Measurements from ENCODE around the gene WDR27.

Gene WDR27

GRCh38 chr6:169424821-169425240, 277.0 kb downstream of the WDR27 start:
- no peak for ATAC-seq (ENCODE audit: insufficient read depth, low read depth)
- no peak for DNase-seq
- H3K27ac ChIP-seq (ENCODE audit: low read length), result no peak overlapping the region
- H3K27me3 ChIP-seq (ENCODE audit: insufficient read depth, low read length, poor library complexity), result no peaks in the 10 kb centered on the region
- TF ChIP-seq EZH2 (IDR thresholded peaks at IDR 0.05; ENCODE audit: borderline replicate concordance, low read depth, low read length, severe bottlenecking) (no peak), CTCF (IDR thresholded peaks at IDR 0.05; ENCODE audit: borderline replicate concordance, extremely low read depth, low read length, poor library complexity, severe bottlenecking) (no peak)
- H4K20me1 ChIP-seq (ENCODE audit: insufficient read depth, low read length), result no peaks in the 10 kb centered on the region
- H3K4me1 ChIP-seq (ENCODE audit: insufficient read depth, low read length), result no peaks in the 10 kb centered on the region
- no peak overlapping the region for H3K4me2 ChIP-seq (ENCODE audit: insufficient read depth, low read length)
- H2AFZ ChIP-seq (ENCODE audit: low read depth, low read length), result no peak overlapping the region
- no peaks in the 10 kb centered on the region for H3K79me2 ChIP-seq (ENCODE audit: insufficient read depth, low read length)
- no peak overlapping the region for H3K9ac ChIP-seq (ENCODE audit: low read depth, low read length)
- peaks cover under 1% of the 10 kb centered on the region for H3K9me3 ChIP-seq (ENCODE audit: insufficient read depth, low read length, severe bottlenecking)
- no peak overlapping the region for H3K4me3 ChIP-seq (ENCODE audit: low read depth in 1 of 2, low read length in 2 of 2)
- no peaks in the 10 kb centered on the region for H3K36me3 ChIP-seq (ENCODE audit: insufficient read depth, low read length)

GRCh38 chr6:169424149-169424804, 277.6 kb downstream of the WDR27 start:
- no peak overlapping the region for H3K4me2 ChIP-seq (ENCODE audit: insufficient read depth, low read length)
- DNase-seq (no peak), ATAC-seq (ENCODE audit: insufficient read depth, low read depth) (no peak)
- no peak overlapping the region for H3K27ac ChIP-seq (ENCODE audit: low read length)
- no peaks in the 10 kb centered on the region for H4K20me1 ChIP-seq (ENCODE audit: insufficient read depth, low read length)
- no peak overlapping the region for H3K9ac ChIP-seq (ENCODE audit: low read depth, low read length)
- H3K27me3 ChIP-seq (ENCODE audit: insufficient read depth, low read length, poor library complexity), result no peaks in the 10 kb centered on the region
- no peaks in the 10 kb centered on the region for H3K79me2 ChIP-seq (ENCODE audit: insufficient read depth, low read length)
- H2AFZ ChIP-seq (ENCODE audit: low read depth, low read length), result no peak overlapping the region
- no peaks in the 10 kb centered on the region for H3K36me3 ChIP-seq (ENCODE audit: insufficient read depth, low read length)
- no peaks in the 10 kb centered on the region for H3K9me3 ChIP-seq (ENCODE audit: insufficient read depth, low read length, severe bottlenecking)
- TF ChIP-seq EZH2 (IDR thresholded peaks at IDR 0.05; ENCODE audit: borderline replicate concordance, low read depth, low read length, severe bottlenecking) (no peak), CTCF (IDR thresholded peaks at IDR 0.05; ENCODE audit: borderline replicate concordance, extremely low read depth, low read length, poor library complexity, severe bottlenecking) (no peak)
- no peak overlapping the region for H3K4me3 ChIP-seq (ENCODE audit: low read depth in 1 of 2, low read length in 2 of 2)
- H3K4me1 ChIP-seq (ENCODE audit: insufficient read depth, low read length), result no peaks in the 10 kb centered on the region

GRCh38 chr6:169421586-169422264, 280.1 kb downstream of the WDR27 start:
- H3K4me1 ChIP-seq (ENCODE audit: insufficient read depth, low read length), result no peaks in the 10 kb centered on the region

More at GRCh38 chr6:169421586-169422264, 280.1 kb downstream of the WDR27 start:
- H3K4me3 ChIP-seq (ENCODE audit: low read depth in 1 of 2, low read length in 2 of 2), result no peak overlapping the region
- H2AFZ ChIP-seq (ENCODE audit: low read depth, low read length), result no peak overlapping the region
- no peaks in the 10 kb centered on the region for H3K79me2 ChIP-seq (ENCODE audit: insufficient read depth, low read length)
- no peak overlapping the region for H3K27ac ChIP-seq (ENCODE audit: low read length)
- no peak for ATAC-seq (ENCODE audit: insufficient read depth, low read depth)
- no peaks in the 10 kb centered on the region for H3K36me3 ChIP-seq (ENCODE audit: insufficient read depth, low read length)
- DNase-seq, result no peak
- TF ChIP-seq EZH2 (IDR thresholded peaks at IDR 0.05; ENCODE audit: borderline replicate concordance, low read depth, low read length, severe bottlenecking), result no peak
- no peak for TF ChIP-seq CTCF (IDR thresholded peaks at IDR 0.05; ENCODE audit: borderline replicate concordance, extremely low read depth, low read length, poor library complexity, severe bottlenecking)
- no peaks in the 10 kb centered on the region for H4K20me1 ChIP-seq (ENCODE audit: insufficient read depth, low read length)
- no peak overlapping the region for H3K4me2 ChIP-seq (ENCODE audit: insufficient read depth, low read length)
- H3K27me3 ChIP-seq (ENCODE audit: insufficient read depth, low read length, poor library complexity), result no peaks in the 10 kb centered on the region
- H3K9me3 ChIP-seq (ENCODE audit: insufficient read depth, low read length, severe bottlenecking), result no peaks in the 10 kb centered on the region
- H3K9ac ChIP-seq (ENCODE audit: low read depth, low read length), result no peak overlapping the region

Measured in DND-41 (cell line).